GM18520 (cell line): ENCODE measurements around the gene RPS5.

Experiments
- ATAC-seq: cut with Tn5 transposase; IDR thresholded peaks from one replicate; pipeline ENCODE4 v1.9.1; 2021; ENCODE audit not compliant: unreplicated experiment

The RPS5 gene

GRCh38 chr19:58385313-58385890, 1.7 kb upstream of the RPS5 start:
- ATAC-seq = no peak

- ATAC-seq = no peak
Observed at GRCh38 chr19:58385891-58386575, 1.0 kb upstream of the RPS5 start.

- ATAC-seq = no peak
Observed at GRCh38 chr19:58387338-58388174, 487 bp downstream of the RPS5 start.

GRCh38 chr19:58388175-58388526, 1.1 kb downstream of the RPS5 start:
- ATAC-seq = no peak

- ATAC-seq = no peak
Observed at GRCh38 chr19:58392945-58393724, 6.1 kb downstream of the RPS5 start.

GRCh38 chr19:58393725-58394033, 6.6 kb downstream of the RPS5 start:
- ATAC-seq = no peak

- ATAC-seq = no peak
Observed at GRCh38 chr19:58394821-58395219, 7.8 kb downstream of the RPS5 start.

GRCh38 chr19:58395220-58395978, 8.3 kb downstream of the RPS5 start, which contains the start of gene RNF225:
TSS of gene RNF225 (plus strand) at chr19:58395656. CDS start at chr19:58396090, 434 bp downstream.
- ATAC-seq = no peak

GRCh38 chr19:58395979-58396627, 9.0 kb downstream of the RPS5 start:
- ATAC-seq = no peak

GRCh38 chr19:58396691-58397532, 9.8 kb downstream of the RPS5 start:
- no peak for ATAC-seq

- no peak for ATAC-seq
Observed at GRCh38 chr19:58397533-58398037, 10.5 kb downstream of the RPS5 start.

GRCh38 chr19:58398087-58398486, 11.0 kb downstream of the RPS5 start:
- ATAC-seq = no peak

- ATAC-seq = no peak
Observed at GRCh38 chr19:58398545-58398944, 11.5 kb downstream of the RPS5 start.

GRCh38 chr19:58399903-58400302, 12.8 kb downstream of the RPS5 start:
- ATAC-seq = no peak

GRCh38 chr19:58400316-58400915, 13.3 kb downstream of the RPS5 start:
- ATAC-seq = no peak

GRCh38 chr19:58400916-58401839, 14.1 kb downstream of the RPS5 start:
- peak; percentile 99 for ATAC-seq

- ATAC-seq = no peak
Observed at GRCh38 chr19:58401840-58402421, 14.9 kb downstream of the RPS5 start.
